ENCODE measurements around the gene CTNNA1.
"Not testable (repeated sequence)": the region's sequence is repeated elsewhere in the genome, so short reads cannot be mapped to it uniquely, and the experiment has no call there.

Gene CTNNA1

GRCh38 chr5:138824924-138825863 lies 72.0 kb downstream of the CTNNA1 start:
- H3K4me1 ChIP-seq (ENCODE audit: control insufficient read depth, insufficient read depth, low read length): no peaks in the 10 kb centered on the region
- H3K4me3 ChIP-seq (ENCODE audit: low read depth, low read length): no peak overlapping the region
- H3K9me3 ChIP-seq (ENCODE audit: control insufficient read depth, insufficient read depth, low read length): no peaks in the 10 kb centered on the region
- peaks cover 7% of the 10 kb centered on the region for H3K36me3 ChIP-seq (ENCODE audit: control insufficient read depth, insufficient read depth, low read length)
- no peak overlapping the region for H3K9ac ChIP-seq (ENCODE audit: low read depth, low read length)
- no peaks in the 10 kb centered on the region for H3K27me3 ChIP-seq (ENCODE audit: control insufficient read depth, insufficient read depth, low read length)

GRCh38 chr5:138828556-138828955 lies 75.3 kb downstream of the CTNNA1 start:
- H3K4me1 ChIP-seq (ENCODE audit: control insufficient read depth, insufficient read depth, low read length): peaks cover 19% of the 10 kb centered on the region
- no peaks in the 10 kb centered on the region for H3K27me3 ChIP-seq (ENCODE audit: control insufficient read depth, insufficient read depth, low read length)
- peaks cover 7% of the 10 kb centered on the region for H3K36me3 ChIP-seq (ENCODE audit: control insufficient read depth, insufficient read depth, low read length)
- no peak overlapping the region for H3K9ac ChIP-seq (ENCODE audit: low read depth, low read length)
- H3K4me3 ChIP-seq (ENCODE audit: low read depth, low read length): no peak overlapping the region
- no peaks in the 10 kb centered on the region for H3K9me3 ChIP-seq (ENCODE audit: control insufficient read depth, insufficient read depth, low read length)

GRCh38 chr5:138829341-138829740 lies 76.1 kb downstream of the CTNNA1 start:
- H3K9me3 ChIP-seq (ENCODE audit: control insufficient read depth, insufficient read depth, low read length): no peaks in the 10 kb centered on the region
- peaks cover 7% of the 10 kb centered on the region for H3K36me3 ChIP-seq (ENCODE audit: control insufficient read depth, insufficient read depth, low read length)
- peaks cover 22% of the 10 kb centered on the region for H3K4me1 ChIP-seq (ENCODE audit: control insufficient read depth, insufficient read depth, low read length)
- no peak overlapping the region for H3K9ac ChIP-seq (ENCODE audit: low read depth, low read length)
- no peak overlapping the region for H3K4me3 ChIP-seq (ENCODE audit: low read depth, low read length)
- no peaks in the 10 kb centered on the region for H3K27me3 ChIP-seq (ENCODE audit: control insufficient read depth, insufficient read depth, low read length)

- H3K27me3 ChIP-seq (ENCODE audit: control insufficient read depth, insufficient read depth, low read length): no peaks in the 10 kb centered on the region
- no peaks in the 10 kb centered on the region for H3K9me3 ChIP-seq (ENCODE audit: control insufficient read depth, insufficient read depth, low read length)
- no peak overlapping the region for H3K4me3 ChIP-seq (ENCODE audit: low read depth, low read length)
- no peak overlapping the region for H3K9ac ChIP-seq (ENCODE audit: low read depth, low read length)
- H3K36me3 ChIP-seq (ENCODE audit: control insufficient read depth, insufficient read depth, low read length): peaks cover 7% of the 10 kb centered on the region
- peaks cover 32% of the 10 kb centered on the region for H3K4me1 ChIP-seq (ENCODE audit: control insufficient read depth, insufficient read depth, low read length)
These were observed 78.5 kb downstream of the CTNNA1 start for GRCh38 chr5:138831703-138832102.

GRCh38 chr5:138832218-138832617 lies 79.0 kb downstream of the CTNNA1 start:
- Histone ChIP-seq H3K4me3 (ENCODE audit: low read depth, low read length) (no peak overlapping the region), H3K9me3 (ENCODE audit: control insufficient read depth, insufficient read depth, low read length) (no peaks in the 10 kb centered on the region), H3K9ac (ENCODE audit: low read depth, low read length) (no peak overlapping the region), H3K4me1 (ENCODE audit: control insufficient read depth, insufficient read depth, low read length) (peaks cover 35% of the 10 kb centered on the region), H3K27me3 (ENCODE audit: control insufficient read depth, insufficient read depth, low read length) (no peaks in the 10 kb centered on the region), H3K36me3 (ENCODE audit: control insufficient read depth, insufficient read depth, low read length) (peaks cover 4% of the 10 kb centered on the region)

- Histone ChIP-seq H3K9me3 (ENCODE audit: control insufficient read depth, insufficient read depth, low read length) (no peaks in the 10 kb centered on the region), H3K27me3 (ENCODE audit: control insufficient read depth, insufficient read depth, low read length) (no peaks in the 10 kb centered on the region), H3K36me3 (ENCODE audit: control insufficient read depth, insufficient read depth, low read length) (no peaks in the 10 kb centered on the region), H3K9ac (ENCODE audit: low read depth, low read length) (no peak overlapping the region), H3K4me1 (ENCODE audit: control insufficient read depth, insufficient read depth, low read length) (peaks cover 37% of the 10 kb centered on the region), H3K4me3 (ENCODE audit: low read depth, low read length) (no peak overlapping the region)
These were observed 79.9 kb downstream of the CTNNA1 start for GRCh38 chr5:138833080-138833479.

GRCh38 chr5:138833726-138834480 lies 80.7 kb downstream of the CTNNA1 start:
- H3K27me3 ChIP-seq (ENCODE audit: control insufficient read depth, insufficient read depth, low read length): no peaks in the 10 kb centered on the region
- H3K9ac ChIP-seq (ENCODE audit: low read depth, low read length): no peak overlapping the region
- peaks cover 37% of the 10 kb centered on the region for H3K4me1 ChIP-seq (ENCODE audit: control insufficient read depth, insufficient read depth, low read length)
- no peaks in the 10 kb centered on the region for H3K36me3 ChIP-seq (ENCODE audit: control insufficient read depth, insufficient read depth, low read length)
- peak overlapping the region; percentile 12 for H3K4me3 ChIP-seq (ENCODE audit: low read depth, low read length)
- H3K9me3 ChIP-seq (ENCODE audit: control insufficient read depth, insufficient read depth, low read length): no peaks in the 10 kb centered on the region

GRCh38 chr5:138834853-138835252 lies 81.6 kb downstream of the CTNNA1 start:
- H3K36me3 ChIP-seq (ENCODE audit: control insufficient read depth, insufficient read depth, low read length); H3K9me3 ChIP-seq (ENCODE audit: control insufficient read depth, insufficient read depth, low read length); H3K4me3 ChIP-seq (ENCODE audit: low read depth, low read length); H3K9ac ChIP-seq (ENCODE audit: low read depth, low read length); H3K27me3 ChIP-seq (ENCODE audit: control insufficient read depth, insufficient read depth, low read length): not testable (repeated sequence)
- peaks cover 37% of the 10 kb centered on the region for H3K4me1 ChIP-seq (ENCODE audit: control insufficient read depth, insufficient read depth, low read length)

- Histone ChIP-seq H3K4me1 (ENCODE audit: control insufficient read depth, insufficient read depth, low read length) (peaks cover 28% of the 10 kb centered on the region), H3K27me3 (ENCODE audit: control insufficient read depth, insufficient read depth, low read length) (no peaks in the 10 kb centered on the region), H3K4me3 (ENCODE audit: low read depth, low read length) (no peak overlapping the region), H3K36me3 (ENCODE audit: control insufficient read depth, insufficient read depth, low read length) (no peaks in the 10 kb centered on the region), H3K9ac (ENCODE audit: low read depth, low read length) (no peak overlapping the region), H3K9me3 (ENCODE audit: control insufficient read depth, insufficient read depth, low read length) (no peaks in the 10 kb centered on the region)
These were observed 83.9 kb downstream of the CTNNA1 start for GRCh38 chr5:138837160-138837559.

GRCh38 chr5:138840103-138840502 lies 86.9 kb downstream of the CTNNA1 start:
- H3K9me3 ChIP-seq (ENCODE audit: control insufficient read depth, insufficient read depth, low read length): no peaks in the 10 kb centered on the region
- no peak overlapping the region for H3K9ac ChIP-seq (ENCODE audit: low read depth, low read length)
- H3K27me3 ChIP-seq (ENCODE audit: control insufficient read depth, insufficient read depth, low read length): no peaks in the 10 kb centered on the region
- no peak overlapping the region for H3K4me3 ChIP-seq (ENCODE audit: low read depth, low read length)
- peaks cover 18% of the 10 kb centered on the region for H3K4me1 ChIP-seq (ENCODE audit: control insufficient read depth, insufficient read depth, low read length)
- H3K36me3 ChIP-seq (ENCODE audit: control insufficient read depth, insufficient read depth, low read length): no peaks in the 10 kb centered on the region

- Histone ChIP-seq H3K4me1 (ENCODE audit: control insufficient read depth, insufficient read depth, low read length) (peaks cover 12% of the 10 kb centered on the region), H3K4me3 (ENCODE audit: low read depth, low read length) (no peak overlapping the region), H3K9ac (ENCODE audit: low read depth, low read length) (no peak overlapping the region), H3K9me3 (ENCODE audit: control insufficient read depth, insufficient read depth, low read length) (no peaks in the 10 kb centered on the region), H3K36me3 (ENCODE audit: control insufficient read depth, insufficient read depth, low read length) (no peaks in the 10 kb centered on the region), H3K27me3 (ENCODE audit: control insufficient read depth, insufficient read depth, low read length) (no peaks in the 10 kb centered on the region)
These were observed 88.3 kb downstream of the CTNNA1 start for GRCh38 chr5:138841531-138841930.
